H1 (cell line): Measurements from ENCODE around the gene DPEP1.

ENCODE experiments used
- EP300 ChIP-seq, 2 experiments: IDR thresholded peaks; 1 replicate in 1 of 2; 2 replicates in 1 of 2; pipeline ENCODE4 v1.6.1; 2011 to 2012; ENCODE audit warnings: low read depth in 2 of 2, low read length in 2 of 2, mild to moderate bottlenecking in 2 of 2, borderline replicate concordance in 1 of 2, inconsistent platforms in 1 of 2, moderate library complexity in 1 of 2
- GABPA ChIP-seq: IDR thresholded peaks from 2 replicates; pipeline ENCODE4 v1.6.1; 2011; ENCODE audit warnings: mild to moderate bottlenecking, low read length, moderate library complexity, borderline replicate concordance; ENCODE audit not compliant: insufficient read depth
- POLR2A ChIP-seq, 2 experiments: IDR thresholded peaks; 1 replicate in 1 of 2; 2 replicates in 1 of 2; pipeline ENCODE4 v1.6.1; 2011; ENCODE audit warnings: low read depth in 2 of 2, low read length in 2 of 2, mild to moderate bottlenecking in 2 of 2; ENCODE audit errors: control extremely low read depth in 1 of 2
- POLR2AphosphoS5 ChIP-seq: IDR thresholded peaks from 2 replicates; pipeline ENCODE4 v1.6.1; 2011; ENCODE audit warnings: low read depth, low read length
- RXRA ChIP-seq: IDR thresholded peaks from 2 replicates; pipeline ENCODE4 v1.6.1; 2011; ENCODE audit warnings: low read depth, mild to moderate bottlenecking, low read length, moderate library complexity; ENCODE audit not compliant: insufficient read depth
- SRF ChIP-seq: IDR thresholded peaks from 2 replicates; pipeline ENCODE4 v1.6.1; 2011; ENCODE audit warnings: mild to moderate bottlenecking, low read depth, low read length, moderate library complexity
- TCF12 ChIP-seq: IDR thresholded peaks from 2 replicates; pipeline ENCODE4 v1.6.1; 2011; ENCODE audit warnings: low read depth, mild to moderate bottlenecking, low read length
- TF ChIP-seq, protein P1 (sequence below): IDR thresholded peaks from 2 replicates; pipeline ENCODE4 v1.6.1; 2012; ENCODE audit warnings: low read length, inconsistent platforms

GRCh38 chr16:89602952-89603590 lies 10.4 kb upstream of the DPEP1 start:
- TF ChIP-seq RXRA (no peak), EP300 (IDR thresholded peaks at IDR 0.05; ENCODE audit: borderline replicate concordance in 1 of 2, low read depth in 2 of 2, low read length in 2 of 2) (no peak), POLR2A (IDR thresholded peaks at IDR 0.05; ENCODE audit: control extremely low read depth in 1 of 2, low read depth in 2 of 2, low read length in 2 of 2) (no peak), SRF (no peak), GABPA (no peak), TCF12 (no peak), POLR2AphosphoS5 (no peak)
- TF ChIP-seq, protein P1, sequence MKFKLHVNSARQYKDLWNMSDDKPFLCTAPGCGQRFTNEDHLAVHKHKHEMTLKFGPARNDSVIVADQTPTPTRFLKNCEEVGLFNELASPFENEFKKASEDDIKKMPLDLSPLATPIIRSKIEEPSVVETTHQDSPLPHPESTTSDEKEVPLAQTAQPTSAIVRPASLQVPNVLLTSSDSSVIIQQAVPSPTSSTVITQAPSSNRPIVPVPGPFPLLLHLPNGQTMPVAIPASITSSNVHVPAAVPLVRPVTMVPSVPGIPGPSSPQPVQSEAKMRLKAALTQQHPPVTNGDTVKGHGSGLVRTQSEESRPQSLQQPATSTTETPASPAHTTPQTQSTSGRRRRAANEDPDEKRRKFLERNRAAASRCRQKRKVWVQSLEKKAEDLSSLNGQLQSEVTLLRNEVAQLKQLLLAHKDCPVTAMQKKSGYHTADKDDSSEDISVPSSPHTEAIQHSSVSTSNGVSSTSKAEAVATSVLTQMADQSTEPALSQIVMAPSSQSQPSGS = no peak
